Endothelial cell (in vitro differentiated cells): ENCODE measurements around the gene BAZ2B. TPM values are rescaled to one million over a fixed set of nuclear protein-coding genes. Genes with fewer than 3 reads are reported as not detected.

Source experiments
- DNase-seq: peaks from one replicate; pipeline ENCODE4 v3.0.0; 2021; ENCODE audit warnings: low spot score
- H3K27ac Mint-ChIP-seq: one replicate; pipeline ENCODE4 v1.8.0; 2021; ENCODE audit warnings: mixed read lengths, inconsistent platforms; ENCODE audit not compliant: unreplicated experiment
- H3K27me3 Mint-ChIP-seq: one replicate; pipeline ENCODE4 v1.8.0; 2021; ENCODE audit warnings: mild to moderate bottlenecking, moderate library complexity, mixed read lengths, inconsistent platforms; ENCODE audit not compliant: unreplicated experiment
- H3K36me3 Mint-ChIP-seq: one replicate; pipeline ENCODE4 v1.8.0; 2021; ENCODE audit warnings: mild to moderate bottlenecking, low read depth, mixed read lengths, inconsistent platforms; ENCODE audit not compliant: unreplicated experiment
- H3K4me1 Mint-ChIP-seq: one replicate; pipeline ENCODE4 v1.8.0; 2021; ENCODE audit warnings: mild to moderate bottlenecking, mixed read lengths, inconsistent platforms; ENCODE audit not compliant: unreplicated experiment
- H3K4me3 Mint-ChIP-seq: one replicate; pipeline ENCODE4 v1.8.0; 2021; ENCODE audit warnings: mild to moderate bottlenecking, mixed read lengths, inconsistent platforms; ENCODE audit not compliant: unreplicated experiment
- H3K9me3 Mint-ChIP-seq: one replicate; pipeline ENCODE4 v1.8.0; 2021; ENCODE audit warnings: mixed read lengths, inconsistent platforms; ENCODE audit not compliant: unreplicated experiment
- CTCF ChIP-seq: fragments of 200-600 bp; sonication (generic); IDR thresholded peaks from one replicate; pipeline ENCODE4 v1.5.0; 2021; ENCODE audit warnings: antibody characterized with exemption; ENCODE audit not compliant: unreplicated experiment
- total RNA-seq: library from RNA; stranded (reverse); fragmentation: NEBNext Ultra II Directional; extraction: Animal tissue kit (Norgen Biotek cat#: 25700); gene quantifications from one replicate; pipeline ENCODE4 v1.2.1, GENCODE V29; 2021; ENCODE audit not compliant: unreplicated experiment

Gene BAZ2B
- total RNA-seq, 1 donor from 2014 or later, result 100 TPM

GRCh38 chr2:159489476-159489875, 126.9 kb downstream of the BAZ2B start:
- Mint-ChIP-seq H3K27me3 (no peaks in the 10 kb centered on the region), H3K9me3 (no peaks in the 10 kb centered on the region), H3K4me1 (no peaks in the 10 kb centered on the region), H3K27ac (no peak overlapping the region), H3K36me3 (no peaks in the 10 kb centered on the region), H3K4me3 (no peak overlapping the region)
- TF ChIP-seq CTCF, result no peak
- no peak for DNase-seq

GRCh38 chr2:159484532-159484931, 131.8 kb downstream of the BAZ2B start:
- no peak for TF ChIP-seq CTCF
- Mint-ChIP-seq H3K4me3 (no peak overlapping the region), H3K27ac (no peak overlapping the region), H3K9me3 (no peaks in the 10 kb centered on the region), H3K4me1 (no peaks in the 10 kb centered on the region), H3K36me3 (no peaks in the 10 kb centered on the region), H3K27me3 (no peaks in the 10 kb centered on the region)
- DNase-seq, result no peak

GRCh38 chr2:159476329-159476728, 140.0 kb downstream of the BAZ2B start:
- H3K27ac Mint-ChIP-seq, result no peak overlapping the region
- no peak overlapping the region for H3K4me3 Mint-ChIP-seq
- peaks cover 4% of the 10 kb centered on the region for H3K27me3 Mint-ChIP-seq
- no peak for TF ChIP-seq CTCF
- no peak for DNase-seq
- H3K9me3 Mint-ChIP-seq, result no peaks in the 10 kb centered on the region
- peaks cover 3% of the 10 kb centered on the region for H3K4me1 Mint-ChIP-seq
- H3K36me3 Mint-ChIP-seq, result peaks cover 33% of the 10 kb centered on the region

- H3K4me1 Mint-ChIP-seq, result peaks cover 3% of the 10 kb centered on the region
- no peaks in the 10 kb centered on the region for H3K9me3 Mint-ChIP-seq
- H3K27me3 Mint-ChIP-seq, result peaks cover 4% of the 10 kb centered on the region
- TF ChIP-seq CTCF, result no peak
- peaks cover 36% of the 10 kb centered on the region for H3K36me3 Mint-ChIP-seq
- DNase-seq, result no peak
- no peak overlapping the region for H3K27ac Mint-ChIP-seq
- H3K4me3 Mint-ChIP-seq, result no peak overlapping the region
These were observed 140.6 kb downstream of the BAZ2B start for GRCh38 chr2:159475793-159476192.

- peaks cover 5% of the 10 kb centered on the region for H3K4me1 Mint-ChIP-seq
- no peak for TF ChIP-seq CTCF
- H3K9me3 Mint-ChIP-seq, result no peaks in the 10 kb centered on the region
- no peak overlapping the region for H3K4me3 Mint-ChIP-seq
- H3K36me3 Mint-ChIP-seq, result peaks cover 53% of the 10 kb centered on the region
- no peak for DNase-seq
- H3K27me3 Mint-ChIP-seq, result peaks cover 4% of the 10 kb centered on the region
- no peak overlapping the region for H3K27ac Mint-ChIP-seq
These were observed 145.0 kb downstream of the BAZ2B start for GRCh38 chr2:159471340-159471739.
